Fibroblast of lung (primary cell): ENCODE measurements around the gene GNB1L.

ENCODE experiments used
- CTCF ChIP-seq, 2 donors: IDR thresholded peaks in 1 of 2; conservative IDR thresholded peaks in 1 of 2; 1 replicate in 1 of 2; 2 replicates in 1 of 2; pipeline ENCODE4 v1.5.1; 2011 to 2012; ENCODE audit warnings: low read length in 2 of 2, control low read depth in 1 of 2, inconsistent platforms in 1 of 2, low read depth in 1 of 2, mild to moderate bottlenecking in 1 of 2
- EZH2 ChIP-seq: IDR thresholded peaks from 2 replicates; pipeline ENCODE4 v1.5.1; 2012; ENCODE audit warnings: low read length, control low read depth, mild to moderate bottlenecking; ENCODE audit errors: missing control alignments

- TF ChIP-seq CTCF (conservative IDR thresholded peaks at IDR 0.05 in 1 of 2, IDR thresholded peaks at IDR 0.05 in 1 of 2; ENCODE audit: low read depth in 1 of 2, low read length in 2 of 2) (no peak), EZH2 (no peak)
Measured at GRCh38 chr22:19757985-19758895, 96.4 kb downstream of the GNB1L start.
